IMR-90 (cell line): ENCODE measurements around the gene MT1E. TPM values are rescaled to one million over a fixed set of nuclear protein-coding genes. Genes with fewer than 3 reads are reported as not detected.
A peak's percentile ranks its signal among the peaks of the same experiment; 100 is the strongest.

Experiments used
- ATAC-seq: fragments of 200-7000 bp; cut with Tn5 transposase; 2 replicates; pipeline ENCODE4 v1.9.1; 2020; ENCODE audit warnings: low read depth, mild to moderate bottlenecking, moderate library complexity
- BruUV-seq: library from RNA; stranded (reverse); fragments of 400-500 nt; replicated peaks from 2 replicates; lab custom pipeline; 2021; lab: Mats Ljungman, UMichigan
- CTCF ChIA-PET: fragments of 300-600 bp; formaldehyde crosslinking; extraction: SDS; loops from one replicate; lab custom pipeline; 2021; ENCODE audit warnings: antibody characterized with exemption; lab: Yijun Ruan, JAX
- POLR2A ChIA-PET: fragments of 300-600 bp; sonication (Branson Sonifier 250); formaldehyde crosslinking; loops from one replicate; lab custom pipeline; 2022; ENCODE audit warnings: antibody characterized with exemption; ENCODE audit not compliant: unreplicated experiment; lab: Charles Lee
- DNase-seq: peaks from one replicate; pipeline ENCODE4 v3.0.0; 2013
- H2AFZ ChIP-seq: replicated peaks from 2 replicates; pipeline ENCODE3; 2013; ENCODE audit warnings: low read length, mild to moderate bottlenecking; ENCODE audit not compliant: poor library complexity
- H2AK5ac ChIP-seq: 2 replicates; pipeline ENCODE4 v1.6.1; 2013; ENCODE audit warnings: low read depth, low read length, inconsistent platforms
- H2AK9ac ChIP-seq: replicated peaks from 2 replicates; pipeline ENCODE3; 2013; ENCODE audit warnings: mild to moderate bottlenecking, low read depth, low read length, moderate library complexity; ENCODE audit not compliant: poor library complexity
- H2BK120ac ChIP-seq: 2 replicates; pipeline ENCODE4 v1.6.1; 2013; ENCODE audit warnings: low read depth, low read length, inconsistent platforms
- H2BK15ac ChIP-seq: 3 replicates; pipeline ENCODE4 v1.6.1; 2013; ENCODE audit warnings: low read depth, low read length, inconsistent platforms
- H2BK20ac ChIP-seq: 2 replicates; pipeline ENCODE4 v1.6.1; 2013; ENCODE audit warnings: low read depth, mild to moderate bottlenecking, inconsistent platforms, low read length, moderate library complexity
- H2BK5ac ChIP-seq: 2 replicates; pipeline ENCODE4 v1.6.1; 2013; ENCODE audit warnings: mild to moderate bottlenecking, low read depth, low read length, inconsistent platforms; ENCODE audit not compliant: poor library complexity, severe bottlenecking
- H3K14ac ChIP-seq: replicated peaks from 2 replicates; pipeline ENCODE4 v1.6.1; 2013; ENCODE audit warnings: low read depth, low read length, inconsistent platforms
- H3K18ac ChIP-seq: 2 replicates; pipeline ENCODE4 v1.6.1; 2013; ENCODE audit warnings: low read depth, low read length, control low read depth
- H3K23ac ChIP-seq: 2 replicates; pipeline ENCODE4 v1.6.1; 2013; ENCODE audit warnings: low read depth, low read length, inconsistent platforms
- H3K27ac ChIP-seq: 2 replicates; pipeline ENCODE4 v1.5.1; 2013; ENCODE audit warnings: mild to moderate bottlenecking, control low read depth, low read length; ENCODE audit not compliant: insufficient read depth
- H3K27me3 ChIP-seq: 2 replicates; pipeline ENCODE4 v1.6.1; 2013; ENCODE audit warnings: low read length; ENCODE audit not compliant: control insufficient read depth, insufficient read depth
- H3K36me3 ChIP-seq: 2 replicates; pipeline ENCODE4 v1.6.1; 2013; ENCODE audit warnings: low read length, mixed read lengths; ENCODE audit not compliant: control insufficient read depth, insufficient read depth
- H3K4ac ChIP-seq: 2 replicates; pipeline ENCODE4 v1.6.1; 2013; ENCODE audit warnings: low read depth, low read length, inconsistent platforms
- H3K4me1 ChIP-seq: 2 replicates; pipeline ENCODE4 v1.6.1; 2013; ENCODE audit warnings: low read length, mixed read lengths; ENCODE audit not compliant: control insufficient read depth, insufficient read depth
- H3K4me2 ChIP-seq: 2 replicates; pipeline ENCODE4 v1.6.1; 2013; ENCODE audit warnings: low read depth, mild to moderate bottlenecking, control low read depth, low read length, moderate library complexity
- H3K4me3 ChIP-seq: 2 replicates; pipeline ENCODE4 v1.5.1; 2013; ENCODE audit warnings: low read depth, mild to moderate bottlenecking, control low read depth, low read length, moderate library complexity; ENCODE audit not compliant: insufficient read depth
- H3K56ac ChIP-seq: 2 replicates; pipeline ENCODE4 v1.6.1; 2013; ENCODE audit warnings: low read length, inconsistent platforms; ENCODE audit not compliant: insufficient read depth; ENCODE audit errors: extremely low read depth
- H3K79me1 ChIP-seq, 2 experiments: 2 replicates each; pipeline ENCODE4 v1.6.1; 2013; ENCODE audit warnings: low read length in 2 of 2, inconsistent platforms in 1 of 2, low read depth in 1 of 2
- H3K9ac ChIP-seq: 2 replicates; pipeline ENCODE4 v1.6.1; 2013; ENCODE audit warnings: low read depth, low read length, control low read depth
- H3K9me1 ChIP-seq: 2 replicates; pipeline ENCODE4 v1.6.1; 2013; ENCODE audit warnings: low read length, inconsistent platforms; ENCODE audit not compliant: insufficient read depth
- H3K9me3 ChIP-seq: 2 replicates; pipeline ENCODE4 v1.6.1; 2013; ENCODE audit warnings: low read length; ENCODE audit not compliant: control insufficient read depth, insufficient read depth
- H4K20me1 ChIP-seq: 2 replicates; pipeline ENCODE4 v1.6.1; 2013; ENCODE audit warnings: low read length, inconsistent platforms; ENCODE audit not compliant: insufficient read depth
- H4K5ac ChIP-seq: 2 replicates; pipeline ENCODE4 v1.6.1; 2013; ENCODE audit warnings: mild to moderate bottlenecking, low read depth, low read length, control low read depth
- H4K8ac ChIP-seq, 2 experiments: 2 replicates each; pipeline ENCODE4 v1.6.1; 2013; ENCODE audit warnings: low read depth in 2 of 2, low read length in 2 of 2, control low read depth in 1 of 2, inconsistent platforms in 1 of 2
- H4K91ac ChIP-seq: 2 replicates; pipeline ENCODE4 v1.6.1; 2013; ENCODE audit warnings: low read depth, low read length, inconsistent platforms; ENCODE audit not compliant: insufficient read depth
- CEBPB ChIP-seq: IDR thresholded peaks from 2 replicates; pipeline ENCODE4 v1.6.1; 2012; ENCODE audit warnings: low read depth, low read length, improper control_type of control experiment
- CTCF ChIP-seq: conservative IDR thresholded peaks from 2 replicates; pipeline ENCODE4 v1.5.1; 2012; ENCODE audit warnings: mild to moderate bottlenecking, low read depth, low read length, improper control_type of control experiment
- ELK1 ChIP-seq: fragments of 150-350 bp; IDR thresholded peaks from 2 replicates; pipeline ENCODE4 v1.6.1; 2016; ENCODE audit warnings: low read depth, mild to moderate bottlenecking, low read length, moderate library complexity, borderline replicate concordance
- FOS ChIP-seq: fragments of 150-350 bp; IDR thresholded peaks from 2 replicates; pipeline ENCODE4 v1.6.1; 2016; ENCODE audit warnings: low read depth, low read length
- MAZ ChIP-seq: IDR thresholded peaks from 2 replicates; pipeline ENCODE4 v1.6.1; 2012; ENCODE audit warnings: low read depth, mild to moderate bottlenecking, low read length, improper control_type of control experiment, moderate library complexity, borderline replicate concordance
- RAD21 ChIP-seq: IDR thresholded peaks from 2 replicates; pipeline ENCODE4 v1.6.1; 2012; ENCODE audit warnings: low read length, improper control_type of control experiment
- WGBS, 2 experiments: methylation state at CpG; one replicate each; pipeline versions ENCODE4 v1.1.5 to v1.1.7; 2013; ENCODE audit warnings: missing lambda C conversion rate in 2 of 2; ENCODE audit not compliant: insufficient read length in 1 of 2; ENCODE audit errors: extremely low coverage in 2 of 2; 5-methylcytosine and 5-hydroxymethylcytosine counted together
- dilution Hi-C: fragments of 300-500 bp; cut with HindIII; formaldehyde crosslinking; loops from one replicate; pipeline ENCODE4 v1.14.3; 2018; ENCODE audit warnings: low sequenced_read_pairs; ENCODE audit not compliant: unreplicated experiment
- in situ Hi-C: fragments of 300-500 bp; cut with MboI; formaldehyde crosslinking; loops from 3 replicates; pipeline ENCODE4 v1.14.3; 2019; ENCODE audit warnings: low sequenced_read_pairs, inconsistent platforms, mixed read lengths
- intact Hi-C: fragments of 100-400 bp; cut with micrococcal nuclease; formaldehyde crosslinking; loops from 2 replicates; pipeline ENCODE4 v1.10.0; 2022
- polyA plus RNA-seq, 3 experiments: library from polyadenylated mRNA; depleted of rRNA; stranded (reverse); fragments of >200 nt; gene quantifications; 2 replicates each; pipeline ENCODE4 v1.2.3, GENCODE V29; 2012; ENCODE audit warnings: low replicate concordance in 1 of 3
- total RNA-seq: library from RNA; depleted of rRNA; stranded (reverse); fragments of >200 nt; gene quantifications from 2 replicates; pipeline ENCODE4 v1.2.3, GENCODE V29; 2012

The MT1E gene
- total and polyA plus RNA-seq, 2 of the 4 experiments (the other 2 are of a cell fraction): 137 to 821 TPM

- in situ Hi-C loops: no loop called here
- H3K4me3 ChIP-seq: no peak overlapping the region
These were observed 3.1 kb downstream of the MT1E start for GRCh38 chr16:56628486-56629350.

More at GRCh38 chr16:56628486-56629350, 3.1 kb downstream of the MT1E start:
- Histone ChIP-seq H2AFZ (peak overlapping the region; percentile 33), H3K9me3 (no peaks in the 10 kb centered on the region), H4K20me1 (no peaks in the 10 kb centered on the region), H2BK20ac (no peak overlapping the region), H4K8ac (no peak overlapping the region), H2AK9ac (no peak overlapping the region), H3K4me1 (peaks cover 17% of the 10 kb centered on the region), H3K36me3 (no peaks in the 10 kb centered on the region), H2AK5ac (no peak overlapping the region), H4K91ac (no peak overlapping the region), H3K4me2 (no peak overlapping the region), H3K4ac (no peak overlapping the region; the same call in 1 of the 2 replicates), H3K56ac (no peak overlapping the region), H4K5ac (no peak overlapping the region), H3K23ac (no peak overlapping the region), H3K79me1 (peaks cover 3 to 13% of the 10 kb centered on the region in 2 experiments; a peak in 3 of 4 replicates), H3K9ac (no peak overlapping the region), H3K9me1 (peaks cover 4% of the 10 kb centered on the region; the same call in 1 of the 2 replicates), H3K18ac (no peak overlapping the region), H2BK5ac (no peak overlapping the region), H3K27ac (no peak overlapping the region), H2BK120ac (no peak overlapping the region), H3K27me3 (peaks cover 27% of the 10 kb centered on the region), H2BK15ac (0 out of 3 replicates have a peak overlapping the region, but pooled peaks have one; percentile 60), H3K14ac (no peak overlapping the region)
- ChIA-PET CTCF (no interaction called here), POLR2A (no interaction called here)
- DNase-seq: no peak
- dilution Hi-C loops: no loop called here
- no peak for ATAC-seq
- intact Hi-C loops: loop anchor here (5.0 kb wide), 1 partner anchor 54 kb away; the partner anchor contains the start of gene MT1X
- no TSS peak for BruUV-seq
- TF ChIP-seq MAZ: no peak
- no peak for TF ChIP-seq ELK1
- TF ChIP-seq CTCF: no peak
- no peak for TF ChIP-seq CEBPB
- TF ChIP-seq FOS: no peak
- TF ChIP-seq RAD21: no peak
- WGBS, 2 experiments: 76% methylated on average over 3 of the region's 9 CpGs; no CpG with 5 or more reads in 1 of the 2 experiments
